SKM-1 (cell line): Measurements from ENCODE around the gene LEO1.

ENCODE experiments used
- DNase-seq: peaks from one replicate; lab custom pipeline; 2025; ENCODE audit not compliant: unreplicated experiment; lab: John Stamatoyannopoulos, UW

Gene LEO1

DNA sequence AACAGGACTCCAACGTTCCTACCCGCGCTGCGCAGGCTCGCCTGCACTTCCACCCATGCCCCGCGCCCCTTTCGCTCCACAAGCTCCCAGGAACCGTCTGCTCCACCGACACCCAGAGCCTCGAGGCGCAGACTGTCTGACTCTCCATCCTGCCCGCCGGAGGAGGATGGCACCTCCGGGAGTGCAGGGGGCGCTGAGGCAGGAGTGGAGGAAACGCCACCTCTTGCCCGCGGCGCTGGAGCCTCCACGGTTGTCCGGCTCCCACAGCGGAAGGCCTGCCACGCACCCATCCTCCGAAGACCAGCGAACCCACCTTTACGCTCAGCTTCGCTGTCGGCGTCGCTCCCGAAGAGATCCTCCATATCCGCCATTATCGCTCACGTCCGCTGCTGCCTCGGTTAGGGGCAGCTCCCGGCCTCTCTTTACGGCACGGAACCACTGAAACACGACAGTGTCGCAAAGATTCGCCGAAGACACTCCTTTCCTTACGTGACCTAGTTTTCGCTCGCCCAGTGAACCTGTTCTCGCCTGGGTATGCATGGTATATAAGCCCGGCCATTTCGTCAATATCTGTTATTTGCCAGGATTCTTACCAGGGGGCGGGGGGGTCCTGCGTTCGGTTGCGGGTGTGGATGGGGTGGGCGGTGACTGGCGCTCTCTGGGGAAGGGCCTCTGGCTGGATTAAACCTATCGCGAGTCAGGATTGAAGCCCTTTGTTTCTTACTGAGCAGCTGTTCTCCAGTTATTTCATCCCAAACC lies at the start of gene LEO1:
TSS of gene LEO1 (minus strand) at position 404 of the 759 bp plus-strand sequence. CDS start at position 371, 33 bp downstream.
- DNase-seq: peak; percentile 95

GRCh38 chr15:52021128-52021671 lies 49.6 kb upstream of the LEO1 start:
- peak; percentile 35 for DNase-seq

DNA sequence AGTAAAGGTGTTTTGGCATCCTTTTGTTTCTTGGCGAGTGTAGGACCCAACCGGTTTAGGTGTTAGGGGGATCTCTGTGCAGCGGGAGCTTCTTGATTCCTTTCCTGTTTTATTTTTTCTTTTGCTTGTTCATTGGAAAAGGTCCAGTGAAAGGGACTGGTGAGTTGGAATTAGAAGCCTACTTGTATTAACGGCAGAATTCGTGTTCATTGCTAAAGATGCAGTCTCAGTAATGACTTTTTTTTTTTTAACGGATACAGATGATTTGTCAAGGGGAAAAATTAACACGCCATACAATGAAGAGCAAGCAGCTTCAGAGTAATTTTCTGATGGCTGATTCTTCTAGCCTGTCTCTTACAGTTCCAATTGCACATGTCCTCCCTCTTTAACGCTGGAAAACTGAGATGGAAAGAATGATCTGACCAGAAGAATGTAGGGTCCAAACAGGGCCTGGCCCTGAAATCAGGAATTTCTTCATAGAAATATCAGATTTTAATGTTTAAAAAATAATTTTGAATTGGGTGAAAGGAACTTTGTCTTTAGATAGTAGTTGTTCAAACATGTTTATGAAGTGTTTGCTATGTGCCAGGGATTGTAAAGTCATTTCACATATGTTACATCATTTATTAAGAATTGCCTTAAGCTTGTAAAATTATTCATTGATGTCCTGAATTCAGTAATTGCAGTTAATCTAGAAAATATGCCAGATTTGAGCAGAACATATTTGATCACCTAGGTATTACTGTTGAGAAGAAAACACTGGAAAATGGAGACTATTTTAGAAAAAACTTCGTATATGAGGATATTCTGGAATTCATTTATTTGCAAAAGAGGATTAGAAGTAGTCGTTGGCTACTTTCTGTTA lies 48.9 kb upstream of the LEO1 start:
- DNase-seq: no peak

DNA sequence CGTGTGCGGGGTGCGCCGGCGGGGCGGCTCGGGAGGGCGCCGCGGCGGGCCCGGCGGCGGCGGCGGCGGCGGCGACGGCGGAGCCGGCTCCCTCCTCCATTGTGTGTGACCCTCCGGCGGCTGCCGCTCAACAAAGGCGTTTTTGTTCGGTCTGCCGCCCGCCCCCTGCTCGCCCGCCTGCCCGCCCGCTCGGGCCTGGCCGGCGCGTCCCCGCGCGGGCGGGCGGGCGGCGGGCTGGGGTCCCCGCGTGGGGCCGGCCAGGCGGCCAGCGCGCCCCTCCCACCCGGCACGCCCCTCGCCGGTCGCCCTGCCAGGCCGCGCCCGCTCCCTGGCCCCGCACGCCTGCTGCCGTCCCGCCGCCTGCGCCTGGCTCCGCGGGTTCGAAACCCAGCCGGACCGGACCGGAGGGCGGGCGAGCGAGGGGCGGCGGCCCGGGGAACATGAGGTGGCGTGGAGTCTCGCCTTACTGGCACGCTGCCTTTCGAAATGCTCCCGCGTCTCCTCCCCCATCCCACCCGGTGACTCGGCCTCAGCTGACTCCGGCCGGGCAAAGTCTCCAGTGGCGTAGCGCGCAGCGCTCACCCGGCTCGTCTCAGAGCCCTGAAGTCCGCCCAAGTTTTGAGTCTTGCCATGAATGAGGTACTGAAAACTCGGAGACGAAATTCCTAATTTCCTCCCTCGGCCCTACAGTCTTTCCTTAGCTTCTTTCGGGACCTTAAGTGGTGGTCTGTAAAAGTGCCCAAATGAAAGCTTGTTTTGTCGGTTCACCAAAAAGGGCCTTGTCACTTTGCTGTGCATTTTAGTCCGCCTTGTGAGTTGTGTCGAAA lies 48.0 kb upstream of the LEO1 start:
- DNase-seq: peak; percentile 35

GRCh38 chr15:52018693-52019393 lies 47.3 kb upstream of the LEO1 start, which contains the start of gene MAPK6:
TSS of gene MAPK6 (plus strand) at chr15:52019219. CDS start at chr15:52046461, 27,242 bp downstream.
- peak; percentile 86 for DNase-seq

DNA sequence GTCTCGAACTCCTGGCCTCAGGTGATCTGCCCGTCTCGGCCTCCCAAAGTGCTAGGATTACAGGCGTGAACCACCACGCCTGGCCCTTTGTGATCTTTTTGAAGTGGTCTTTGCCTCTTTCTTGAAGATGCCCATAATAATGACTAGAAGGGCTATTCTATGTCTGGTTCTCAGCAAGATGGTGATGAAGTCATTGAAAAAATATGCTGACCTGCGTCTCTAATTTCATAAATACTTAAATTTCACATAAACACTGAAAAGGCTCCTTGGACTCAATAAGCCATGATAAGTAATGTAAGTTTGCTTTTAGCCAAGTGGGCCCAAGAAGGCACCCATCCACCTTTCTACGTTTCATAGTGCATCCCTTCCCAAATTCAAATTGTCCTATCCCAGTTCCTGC lies 46.7 kb upstream of the LEO1 start:
- DNase-seq: no peak

DNA sequence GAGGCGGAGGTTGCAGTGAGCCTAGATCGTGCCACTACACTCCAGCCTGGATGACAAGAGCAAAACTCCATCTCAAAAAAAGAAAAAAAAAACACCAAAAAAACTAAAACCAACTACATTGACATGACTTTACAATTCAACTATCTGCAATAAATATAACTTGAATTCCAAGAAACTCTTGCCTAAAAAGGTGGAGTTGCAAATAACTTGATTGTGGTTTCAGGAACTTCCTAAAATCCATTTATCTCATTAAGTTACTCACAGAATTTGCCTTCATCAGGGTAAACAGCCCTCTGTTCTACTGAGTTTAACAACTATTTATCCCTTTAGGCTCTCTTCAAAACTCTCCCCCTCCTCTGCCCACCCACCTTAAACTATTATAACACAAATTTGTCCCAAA lies 44.7 kb upstream of the LEO1 start:
- DNase-seq: no peak

- DNase-seq: no peak
Measured at GRCh38 chr15:52014616-52015015, 43.0 kb upstream of the LEO1 start.

DNA sequence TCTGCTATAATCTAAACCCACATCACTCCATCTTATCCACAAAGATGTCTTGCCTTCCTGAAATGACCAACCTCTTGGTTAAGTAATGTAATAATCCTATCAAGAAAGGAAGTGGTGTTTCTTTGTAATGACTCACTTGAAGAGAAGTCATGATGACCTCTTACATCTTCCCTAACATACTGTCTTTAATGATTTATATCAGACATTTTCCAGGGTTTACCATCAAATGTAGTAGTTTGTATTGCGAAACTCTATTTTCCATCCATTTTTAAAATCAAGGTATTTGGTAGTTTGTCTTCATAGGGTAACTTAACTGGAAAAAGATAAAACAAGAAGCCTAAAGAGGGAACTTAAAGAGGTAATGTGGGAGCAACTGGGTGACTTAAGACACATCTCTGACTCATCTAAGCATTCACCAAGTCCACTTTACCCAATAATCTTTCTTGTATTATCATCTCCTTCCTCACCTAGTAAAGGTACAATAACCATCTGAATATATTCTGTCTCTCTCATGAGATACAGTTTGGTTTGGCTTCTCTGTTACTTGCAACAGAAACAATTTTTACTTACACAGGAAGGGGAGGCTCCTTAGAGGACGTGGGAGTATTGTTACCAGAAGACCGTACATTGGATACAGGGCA lies 41.7 kb upstream of the LEO1 start:
- DNase-seq: peak; percentile 86

- DNase-seq: no peak
Measured at GRCh38 chr15:52012210-52012609, 40.6 kb upstream of the LEO1 start.

DNA sequence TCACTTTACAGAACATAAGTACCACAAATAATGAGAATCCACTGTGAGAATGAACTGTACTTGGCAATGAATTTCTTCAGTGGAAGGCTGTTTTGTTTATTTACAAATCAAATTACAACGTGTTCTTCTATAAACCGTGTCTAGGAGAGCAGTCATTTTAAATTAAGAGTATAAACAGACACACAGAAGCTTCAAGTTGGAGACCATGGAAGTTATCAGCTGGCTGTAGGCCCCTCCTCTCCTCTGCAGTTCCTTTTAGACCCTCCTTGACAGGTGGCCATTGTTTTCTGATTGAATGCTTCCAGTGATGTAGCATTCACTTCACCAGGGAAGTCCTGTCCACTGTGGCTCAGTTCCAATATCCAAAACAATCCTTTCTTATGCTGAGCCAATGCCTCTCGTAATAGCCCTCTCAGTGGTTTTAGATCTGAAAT lies 40.1 kb upstream of the LEO1 start:
- no peak for DNase-seq

GRCh38 chr15:52010633-52011595 lies 39.3 kb upstream of the LEO1 start:
- DNase-seq: no peak

GRCh38 chr15:52008698-52009434 lies 37.3 kb upstream of the LEO1 start:
- peak; percentile 53 for DNase-seq

DNA sequence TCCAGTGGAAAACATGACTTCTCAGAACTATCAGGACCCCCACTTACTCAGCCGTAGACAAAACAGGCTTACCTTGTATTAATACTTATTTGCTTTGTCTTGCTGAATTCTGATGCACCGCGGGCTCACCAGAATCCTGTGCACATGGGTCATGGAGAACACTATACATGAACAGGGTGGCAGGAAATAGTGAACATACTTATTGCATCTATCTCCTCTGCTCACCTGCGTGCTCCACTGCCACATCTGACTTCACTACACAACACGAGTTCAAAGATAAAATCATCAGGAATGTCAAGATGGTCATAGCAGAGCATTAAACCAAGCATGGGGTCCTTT lies 36.8 kb upstream of the LEO1 start:
- no peak for DNase-seq

GRCh38 chr15:52006702-52007340 lies 35.2 kb upstream of the LEO1 start:
- DNase-seq: no peak

DNA sequence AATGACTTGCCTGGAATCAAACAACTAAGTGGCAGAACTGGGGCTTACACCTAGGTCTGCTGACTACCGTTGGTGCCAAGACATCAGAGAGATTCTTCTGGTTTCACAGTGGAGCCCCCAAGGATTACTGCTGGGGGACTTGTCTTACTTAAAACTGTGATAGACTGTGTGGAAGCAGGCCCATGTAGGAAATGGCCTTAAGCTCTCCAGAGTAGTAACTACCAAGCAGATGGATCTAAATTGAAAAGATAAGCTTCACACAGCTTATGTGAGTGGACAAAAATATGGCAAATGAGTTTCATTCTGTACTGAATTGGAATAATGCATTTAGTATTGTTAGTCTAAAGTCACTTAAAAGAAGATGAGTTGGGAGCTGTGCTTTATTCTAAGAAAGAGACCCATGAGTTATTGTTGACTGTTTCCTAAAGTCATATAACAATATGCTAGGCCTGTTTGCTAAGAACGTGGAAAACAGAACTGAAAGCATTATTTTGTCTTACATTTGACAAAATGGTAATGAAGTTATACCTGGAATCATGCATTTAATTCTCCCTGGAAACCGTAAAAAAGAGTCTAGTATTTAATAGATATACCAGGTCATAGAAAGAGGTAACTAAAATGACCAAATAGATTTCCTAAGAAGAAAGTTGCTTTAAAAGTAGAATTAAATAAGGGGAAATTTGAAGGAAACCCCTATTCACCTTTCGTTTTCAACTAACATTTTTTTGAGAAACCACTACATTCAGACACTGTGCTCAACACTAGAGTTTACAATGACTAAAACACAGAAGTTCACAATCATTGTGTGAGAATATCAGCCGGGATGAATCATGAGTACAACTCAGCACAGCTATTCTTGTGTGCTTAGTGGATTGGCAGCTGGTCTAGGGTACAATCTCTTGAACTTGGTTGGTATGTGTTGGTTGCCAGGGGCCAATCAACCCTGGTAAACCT lies 34.4 kb upstream of the LEO1 start:
- DNase-seq: no peak
